Fibroblast of skin of left biceps (primary cell): ENCODE measurements around the gene FARS2.
A peak's percentile ranks its signal among the peaks of the same experiment; 100 is the strongest.

Experiments used
- DNase-seq, 2 experiments: peaks; one replicate each; pipeline ENCODE4 v3.0.0-alpha.2; 2013; ENCODE audit warnings: low read depth in 2 of 2

The FARS2 gene

DNA sequence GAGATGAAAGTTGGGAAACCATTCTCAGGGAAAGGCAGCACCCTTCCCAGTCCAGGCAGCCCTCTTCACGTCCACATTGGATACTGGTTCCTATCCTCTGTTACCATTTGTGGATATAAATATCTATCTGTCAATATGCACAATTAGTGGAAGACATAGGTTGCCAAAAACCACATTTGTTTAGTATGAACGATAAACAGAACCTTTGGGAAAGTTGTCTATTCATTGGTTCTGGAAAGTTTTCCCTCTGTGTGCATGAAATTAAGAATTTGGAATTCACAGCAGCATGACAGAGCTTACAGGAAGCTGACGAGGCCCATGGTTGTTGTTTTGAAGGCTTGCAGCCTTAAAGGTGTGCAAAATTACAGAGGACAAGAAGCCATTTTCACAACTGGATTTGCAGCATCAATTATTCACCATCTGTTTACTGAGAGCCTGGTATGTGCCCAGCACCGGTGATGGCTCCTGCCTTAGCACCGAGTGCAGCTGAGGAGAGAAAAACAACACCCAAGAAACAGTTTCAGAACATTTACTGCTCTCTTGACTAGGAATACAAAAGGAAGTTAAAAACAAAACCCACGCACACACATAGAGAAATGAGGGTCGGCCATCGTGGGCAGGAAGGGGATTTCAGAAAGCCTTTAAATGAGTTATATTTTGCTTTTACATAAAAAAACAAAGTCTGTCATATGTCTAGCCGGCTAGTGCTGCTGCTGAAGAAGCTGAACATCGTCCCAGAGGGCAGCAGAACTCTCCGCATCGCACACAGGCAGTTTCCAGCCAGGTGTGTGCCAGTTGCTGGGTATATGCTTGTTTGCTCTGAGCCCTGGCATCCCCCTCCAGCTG is 319.6 kb downstream of the FARS2 start:
- no peak for DNase-seq

- no peak for DNase-seq
These were observed 321.4 kb downstream of the FARS2 start for GRCh38 chr6:5582762-5583161.

DNA sequence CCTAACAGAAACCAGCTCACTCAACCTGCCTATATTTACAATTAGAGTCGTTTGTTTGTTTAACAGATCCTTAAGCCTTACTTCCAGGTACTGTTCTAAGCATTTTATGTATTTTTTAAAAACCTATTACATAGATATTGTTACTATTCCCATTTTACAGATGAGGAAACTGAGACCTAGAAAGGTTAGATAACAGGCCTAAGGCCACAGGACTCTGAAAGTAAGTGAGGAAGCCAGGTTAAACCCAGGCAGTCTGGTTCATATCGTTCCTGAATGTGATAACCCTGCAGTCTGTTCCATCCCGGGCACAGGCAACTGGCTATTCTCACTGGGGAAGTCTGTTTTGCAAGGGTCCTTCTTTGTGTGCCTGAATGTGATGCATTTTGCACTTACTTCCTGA is 322.2 kb downstream of the FARS2 start:
- no peak for DNase-seq

DNA sequence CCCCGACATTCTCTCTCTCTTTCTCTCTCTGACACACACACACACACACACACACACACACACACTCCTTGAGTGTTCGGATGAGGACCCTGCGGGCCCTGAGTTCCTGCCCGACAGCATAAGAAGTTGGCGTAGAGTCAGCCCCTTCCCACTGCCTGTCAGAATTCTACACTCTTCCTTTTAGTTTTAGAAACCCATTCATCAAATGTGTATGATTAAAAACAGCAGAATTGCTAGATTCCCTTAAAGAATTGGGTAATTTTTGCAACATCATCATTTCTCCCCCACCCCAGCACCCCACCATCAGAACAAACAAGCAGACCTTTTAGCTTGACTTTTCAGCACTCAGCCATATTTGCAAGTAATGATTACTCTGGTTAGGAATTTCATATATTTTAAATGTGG is 322.8 kb downstream of the FARS2 start:
- DNase-seq: peak; percentile 96 to 98

DNA sequence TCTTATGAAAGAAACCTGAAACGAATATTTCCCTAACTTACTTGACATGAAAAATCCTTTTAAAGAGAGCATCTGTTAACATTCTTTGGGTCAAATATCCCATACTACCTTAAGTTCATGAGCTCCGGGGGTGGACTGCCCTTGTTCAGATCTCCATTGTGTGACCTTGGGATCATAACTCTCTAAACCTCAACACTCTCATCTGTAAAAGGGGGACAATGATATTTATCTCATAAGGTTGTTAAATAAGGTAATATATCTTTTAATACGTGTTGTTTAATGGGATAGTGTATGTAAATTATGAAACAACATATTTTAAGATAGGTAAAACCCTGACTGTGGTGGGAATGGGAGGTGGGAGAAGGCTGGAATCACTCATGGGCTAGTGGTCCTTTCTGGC is 326.3 kb downstream of the FARS2 start:
- DNase-seq: no peak

DNA sequence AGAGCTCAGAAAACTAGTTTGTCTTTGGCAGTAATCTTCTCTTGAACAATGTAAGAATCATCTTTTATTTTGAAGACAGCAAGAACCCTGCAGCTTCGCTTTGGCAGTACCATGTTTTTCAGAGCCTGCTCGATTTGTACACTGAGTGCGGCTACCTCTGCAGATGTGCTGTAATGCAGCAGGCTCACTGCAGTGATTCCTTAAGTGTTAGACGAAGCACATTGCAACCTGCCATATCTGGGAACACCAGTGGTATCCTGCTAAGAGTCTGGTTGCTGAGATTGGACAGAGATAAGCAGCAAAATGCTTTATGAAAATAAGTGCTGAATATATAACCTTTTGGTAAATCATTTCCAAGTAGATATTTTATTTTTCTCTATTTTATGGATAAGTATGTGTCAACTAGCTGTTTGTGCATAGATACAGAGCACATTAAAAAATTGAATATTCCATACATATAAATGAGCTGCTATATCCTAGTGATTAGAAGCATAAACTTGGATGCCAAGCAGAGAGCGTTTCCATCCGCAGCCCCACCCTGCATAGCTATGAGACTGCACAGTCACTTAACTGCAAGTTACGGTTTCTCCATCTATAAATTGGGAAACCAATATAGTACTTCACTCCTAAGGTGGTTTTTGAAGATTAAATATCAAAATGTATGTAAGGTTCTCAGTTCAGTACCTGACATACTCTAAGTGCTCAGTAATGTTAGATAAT is 328.3 kb downstream of the FARS2 start:
- DNase-seq: no peak

DNA sequence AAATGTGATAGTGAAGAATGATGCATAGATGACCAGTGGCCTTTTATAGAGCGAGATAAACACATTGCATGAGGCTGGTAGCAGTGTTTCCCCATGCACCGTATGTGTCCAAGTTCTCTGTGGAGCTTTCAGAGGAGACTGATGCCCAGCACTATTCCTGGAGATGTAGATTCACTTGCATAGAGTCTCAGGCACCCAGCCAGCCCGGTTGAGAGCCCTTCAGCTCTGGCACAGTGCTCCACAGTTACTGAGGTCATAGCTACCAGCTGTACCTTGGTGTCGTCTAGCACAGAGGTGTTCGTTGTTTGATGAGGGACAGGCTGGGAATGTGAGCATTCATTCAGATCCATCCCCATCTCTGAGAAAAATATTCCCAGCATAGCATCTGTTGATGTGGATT is 328.9 kb downstream of the FARS2 start:
- DNase-seq: no peak

- no peak for DNase-seq
These were observed 331.7 kb downstream of the FARS2 start for GRCh38 chr6:5592886-5593519.

- DNase-seq: no peak
These were observed 333.9 kb downstream of the FARS2 start for GRCh38 chr6:5595184-5595583.

DNA sequence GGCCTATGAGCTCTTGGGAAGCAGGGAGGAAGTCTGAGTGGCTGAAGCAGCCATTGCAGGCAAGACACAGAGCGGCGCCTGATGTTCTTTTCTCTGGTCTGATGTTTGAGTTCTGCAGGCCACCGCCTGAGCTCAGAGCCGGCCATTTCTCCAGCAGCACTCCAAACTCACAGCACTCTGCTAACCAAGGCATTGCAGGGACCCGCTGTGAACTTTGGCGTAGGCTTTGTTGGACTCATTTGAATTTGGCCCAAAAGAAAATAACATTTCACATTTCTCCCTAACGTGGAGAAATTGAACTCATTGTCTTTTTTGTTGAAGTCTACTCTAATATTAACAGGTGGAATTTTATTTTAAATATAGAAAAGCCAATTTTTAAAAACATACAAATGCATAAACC is 336.1 kb downstream of the FARS2 start:
- no peak for DNase-seq

GRCh38 chr6:5598123-5598522 is 336.8 kb downstream of the FARS2 start:
- DNase-seq: no peak

DNA sequence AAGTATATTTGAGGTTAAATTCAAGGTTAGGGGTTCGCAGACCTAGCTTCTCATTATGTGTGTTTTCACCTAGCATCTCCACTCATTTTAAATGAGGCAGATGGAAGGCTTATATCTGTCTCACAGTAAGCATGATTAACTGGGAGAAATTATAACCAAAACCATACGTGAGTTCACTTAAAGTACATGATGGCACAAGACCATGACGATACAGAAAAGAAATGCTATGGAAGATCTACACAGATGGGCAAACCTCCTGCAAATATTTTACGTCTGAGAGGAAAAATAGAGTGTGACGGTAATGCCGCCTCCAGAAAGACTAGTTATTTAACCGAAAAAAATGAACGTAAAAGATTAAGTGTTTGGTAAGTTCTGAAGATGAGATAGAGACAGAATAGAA is 337.8 kb downstream of the FARS2 start:
- peak; percentile 63 to 65 for DNase-seq

- DNase-seq: no peak
These were observed 344.6 kb downstream of the FARS2 start for GRCh38 chr6:5605937-5606336.

DNA sequence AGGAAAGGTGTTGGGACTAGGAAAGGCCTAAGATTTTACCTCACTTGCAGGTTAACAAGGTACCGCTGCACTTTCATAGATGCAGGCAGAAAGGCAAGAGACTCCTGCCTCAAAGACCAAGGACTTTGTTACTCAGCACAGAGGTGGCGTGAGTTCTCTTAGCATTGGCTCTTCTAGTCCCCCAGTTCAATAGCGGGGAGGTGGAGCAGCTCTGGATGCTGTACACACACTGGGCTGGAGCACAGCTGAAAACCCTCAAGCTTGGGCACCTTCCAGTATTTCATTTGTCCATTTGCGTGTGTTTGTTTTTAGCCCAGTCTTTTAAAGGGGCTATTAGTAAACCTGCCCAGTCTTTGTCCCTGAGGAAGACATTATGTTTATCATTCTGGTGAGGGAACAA is 345.2 kb downstream of the FARS2 start:
- no peak for DNase-seq

GRCh38 chr6:5610640-5611039 is 349.3 kb downstream of the FARS2 start:
- DNase-seq: no peak

DNA sequence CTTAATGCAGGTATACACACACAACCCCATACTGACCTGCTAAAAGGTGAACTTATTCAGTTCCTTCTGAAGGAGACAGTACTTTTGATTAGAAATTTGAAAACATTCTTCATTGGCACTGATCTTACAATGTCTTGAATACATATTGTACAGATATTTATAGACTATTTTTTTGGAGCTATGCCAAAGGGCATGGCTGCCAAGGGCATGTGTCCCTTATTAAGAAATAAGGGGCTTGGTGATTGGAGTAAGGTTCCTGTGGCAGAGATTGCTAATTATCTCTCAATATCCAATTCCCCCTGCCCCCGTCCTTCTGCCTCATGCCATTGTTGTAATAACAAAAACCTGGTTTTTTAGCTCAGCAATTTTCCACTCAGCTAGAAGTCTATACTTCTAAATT is 355.9 kb downstream of the FARS2 start:
- no peak for DNase-seq

DNA sequence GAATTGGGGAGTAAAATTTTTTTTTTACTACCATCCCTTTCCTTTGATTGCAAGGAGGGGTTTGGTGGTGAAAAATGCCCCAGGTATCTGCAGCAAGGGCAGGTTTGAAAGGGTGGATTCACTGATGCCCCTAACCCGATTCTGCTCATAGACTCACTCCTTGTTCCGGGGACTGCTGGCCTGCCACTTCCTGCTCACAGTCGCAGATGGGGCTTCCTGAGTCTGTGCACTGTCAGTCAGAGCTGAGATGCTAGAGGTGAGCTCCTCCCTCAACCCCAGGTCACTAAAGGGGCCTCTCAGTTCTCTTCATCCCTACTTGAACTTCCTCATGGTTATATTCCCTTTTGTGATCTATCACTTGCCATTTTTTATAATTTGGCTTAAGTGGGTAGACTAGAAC is 357.9 kb downstream of the FARS2 start:
- DNase-seq: no peak

- DNase-seq: no peak
These were observed 361.1 kb downstream of the FARS2 start for GRCh38 chr6:5622276-5623005.

- no peak for DNase-seq
These were observed 362.5 kb downstream of the FARS2 start for GRCh38 chr6:5623769-5624168.

GRCh38 chr6:5624256-5624655 is 362.9 kb downstream of the FARS2 start:
- no peak for DNase-seq

- DNase-seq: no peak
These were observed 365.6 kb downstream of the FARS2 start for GRCh38 chr6:5626727-5627426.

- no peak for DNase-seq
These were observed 369.3 kb downstream of the FARS2 start for GRCh38 chr6:5630636-5631035.
